SIG-M5 treated with dmso at 0.1 percent for 504 hours (cell line): Measurements from ENCODE around the gene PTPRE.

Experiments
- DNase-seq: peaks from one replicate; lab custom pipeline; 2025; ENCODE audit not compliant: unreplicated experiment; lab: John Stamatoyannopoulos, UW

The PTPRE gene

DNA sequence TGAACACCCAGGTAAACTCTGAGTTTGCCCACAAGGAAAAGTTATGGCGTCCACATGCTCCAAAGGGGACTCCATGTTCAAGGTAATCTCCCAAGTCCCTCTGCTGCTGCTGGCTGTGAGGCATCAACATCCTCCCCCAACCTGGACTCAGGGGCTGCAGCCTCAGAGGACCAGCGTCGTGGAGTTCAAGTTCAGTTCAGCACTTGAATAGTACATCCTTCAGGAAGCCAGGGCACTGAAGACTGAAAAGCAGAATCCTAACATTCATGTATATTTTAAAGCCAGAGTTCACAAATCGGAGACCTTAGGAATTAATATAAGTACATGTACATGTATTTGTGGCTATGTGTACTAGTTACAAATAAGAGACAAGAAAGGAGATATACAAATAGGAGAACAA lies 90.4 kb downstream of the PTPRE start:
- no peak for DNase-seq

GRCh38 chr10:127997937-127998336 lies 91.0 kb downstream of the PTPRE start:
- DNase-seq, result no peak

- DNase-seq, result peak; percentile 37
These were observed 91.7 kb downstream of the PTPRE start for GRCh38 chr10:127998501-127999144.

DNA sequence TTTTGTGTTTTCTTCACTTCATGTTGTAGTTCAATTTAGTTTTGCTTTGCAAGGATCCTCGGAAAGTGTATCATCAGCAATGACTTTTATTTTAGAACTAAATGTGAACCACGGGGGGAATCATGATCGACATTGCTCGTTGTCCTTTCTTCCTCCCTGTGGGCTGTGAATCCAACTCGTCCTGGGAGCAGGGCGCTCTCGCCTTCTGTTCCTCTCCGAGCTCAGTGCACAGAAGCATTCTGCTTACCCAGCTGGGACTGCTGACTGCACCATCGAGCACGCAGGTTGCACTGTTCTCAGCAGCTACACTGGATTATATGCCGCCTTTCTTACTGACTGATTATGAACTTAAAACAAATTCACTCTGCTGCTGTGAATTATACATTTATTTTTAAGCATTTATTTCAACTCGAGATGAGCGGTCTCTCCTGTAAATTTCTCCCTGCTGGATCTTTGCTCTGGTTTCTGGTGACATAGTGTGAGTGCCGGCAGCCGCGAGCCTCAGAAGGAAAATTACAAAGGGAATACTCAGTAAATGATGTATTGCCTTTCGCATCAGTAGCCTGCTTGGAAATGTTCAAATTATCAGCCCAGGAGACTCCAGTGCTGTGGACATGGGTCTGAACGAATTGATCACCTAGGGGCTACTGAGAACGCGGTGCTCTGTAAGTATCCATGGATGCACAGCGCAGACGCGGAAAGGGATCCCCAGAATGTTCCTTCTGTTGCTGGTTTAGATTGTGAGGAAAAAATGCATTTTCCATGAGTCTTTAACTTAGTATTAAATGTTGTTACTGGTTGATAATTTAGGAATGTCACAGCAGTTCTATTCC lies 92.6 kb downstream of the PTPRE start:
- no peak for DNase-seq

DNA sequence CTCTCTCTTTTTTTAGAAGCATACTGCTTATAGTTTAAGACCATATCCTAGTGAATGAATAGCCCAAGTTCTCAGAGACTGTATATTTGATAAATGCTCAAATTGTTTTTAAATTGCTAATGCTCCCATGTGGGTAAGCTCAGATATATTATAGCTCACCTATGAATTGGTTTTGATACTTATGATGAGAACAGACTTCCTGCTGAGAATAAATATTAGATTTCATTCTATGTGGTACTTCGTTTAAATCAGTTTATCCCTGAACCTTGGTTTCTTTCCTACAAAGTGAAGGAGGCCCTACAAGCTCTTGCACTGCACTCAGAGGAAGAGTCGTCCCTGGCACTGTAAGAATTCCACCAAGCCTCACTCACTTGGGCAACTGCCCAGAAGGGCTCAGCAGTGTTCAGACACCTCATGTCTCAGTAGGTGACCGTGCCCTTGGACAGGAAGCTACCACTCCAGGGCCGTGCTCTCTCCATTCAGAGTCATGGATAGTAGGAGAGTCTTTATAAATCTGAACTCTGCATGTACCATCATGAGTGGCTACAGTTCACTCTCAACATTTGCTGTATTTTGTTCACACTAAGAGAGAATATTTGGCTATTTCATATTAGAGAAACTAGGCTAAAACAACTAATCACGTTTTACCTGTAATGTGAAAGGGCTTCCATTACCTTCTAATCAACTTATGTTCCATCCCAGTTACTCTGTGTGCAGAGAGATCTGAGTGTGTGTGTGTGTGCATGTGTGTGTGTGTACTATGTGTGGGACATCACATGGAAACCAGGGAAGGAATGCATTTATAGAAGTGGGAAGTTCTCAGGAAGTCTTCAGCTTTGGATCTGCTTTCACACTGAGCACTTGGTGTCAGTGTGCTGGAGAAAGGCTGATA lies 93.8 kb downstream of the PTPRE start:
- no peak for DNase-seq

DNA sequence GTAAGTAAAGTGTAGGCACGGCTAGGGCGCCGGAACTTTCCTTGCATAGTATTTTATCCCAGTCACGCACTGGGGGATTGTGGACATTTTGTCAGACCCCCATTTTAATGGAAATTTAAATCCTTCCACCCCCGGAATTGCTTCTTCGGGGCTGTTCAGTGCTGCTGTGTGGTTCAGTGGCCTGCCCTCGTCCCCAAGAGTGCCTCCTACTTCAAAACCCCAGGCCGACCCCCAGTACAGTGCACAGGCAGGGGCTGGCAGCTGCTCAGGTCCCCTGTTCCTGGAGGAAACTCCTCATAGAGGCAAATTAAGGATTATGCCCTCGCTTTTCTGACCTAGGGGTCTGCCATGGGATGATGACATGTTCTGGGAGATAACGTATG lies 94.5 kb downstream of the PTPRE start:
- no peak for DNase-seq

DNA sequence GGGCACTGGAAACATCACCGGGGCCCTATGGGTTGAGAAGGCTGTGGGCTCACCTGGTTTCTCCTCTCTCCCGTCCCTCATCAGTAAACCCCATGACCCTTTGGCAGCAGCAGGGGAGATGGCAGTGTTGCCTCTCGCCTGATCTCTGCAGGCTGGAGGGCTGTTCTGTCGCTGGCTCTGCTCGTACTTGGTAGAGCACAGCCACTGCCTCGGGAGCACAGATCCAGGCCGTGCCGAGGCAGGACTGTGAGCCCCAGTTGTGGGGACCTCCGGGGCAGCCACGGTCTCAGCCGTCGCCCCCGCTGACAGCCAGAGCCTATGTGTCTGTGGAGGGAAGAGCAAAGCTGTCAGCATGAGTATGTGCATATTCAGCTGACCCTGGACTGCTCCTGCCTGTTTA lies 94.9 kb downstream of the PTPRE start:
- DNase-seq, result no peak

- DNase-seq, result no peak
These were observed 96.6 kb downstream of the PTPRE start for GRCh38 chr10:128003521-128003920.

DNA sequence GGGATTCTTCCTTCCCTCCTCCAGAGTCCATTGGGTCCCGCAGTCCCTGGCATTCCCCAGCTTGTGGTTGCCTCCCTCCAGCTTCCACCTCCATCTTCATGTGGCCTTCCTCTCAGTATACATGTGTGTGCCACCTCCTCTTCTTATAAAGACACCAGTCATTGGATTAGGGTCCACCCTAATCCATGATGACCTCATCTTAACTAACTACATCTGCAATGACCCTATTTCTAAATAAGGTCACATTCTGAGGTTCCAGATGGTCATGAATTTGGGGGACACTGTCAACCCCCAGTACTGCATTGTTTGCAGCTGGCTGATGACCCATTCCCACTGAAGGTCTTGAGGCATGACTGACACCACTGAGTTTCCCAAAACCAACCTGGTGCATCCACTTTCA lies 99.0 kb downstream of the PTPRE start:
- no peak for DNase-seq

DNA sequence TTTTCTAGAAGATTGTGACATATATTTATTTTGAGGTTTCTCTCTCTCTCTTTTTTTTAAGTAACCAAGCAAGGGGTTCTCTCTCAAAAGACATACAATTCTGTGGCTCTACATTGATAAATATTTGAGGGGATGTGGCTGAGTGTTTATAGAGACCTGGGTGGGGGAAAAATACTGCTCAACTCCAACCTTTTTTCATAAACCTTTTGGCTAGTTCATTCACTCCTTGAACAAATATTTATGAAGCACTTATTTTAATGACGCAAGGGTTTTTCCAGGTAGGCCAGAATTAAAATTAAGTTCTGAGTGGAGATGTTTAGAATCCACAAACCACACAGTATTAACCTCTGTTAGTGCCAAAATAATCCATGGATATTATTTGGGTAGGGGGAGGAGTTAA lies 100.2 kb downstream of the PTPRE start:
- DNase-seq, result no peak

DNA sequence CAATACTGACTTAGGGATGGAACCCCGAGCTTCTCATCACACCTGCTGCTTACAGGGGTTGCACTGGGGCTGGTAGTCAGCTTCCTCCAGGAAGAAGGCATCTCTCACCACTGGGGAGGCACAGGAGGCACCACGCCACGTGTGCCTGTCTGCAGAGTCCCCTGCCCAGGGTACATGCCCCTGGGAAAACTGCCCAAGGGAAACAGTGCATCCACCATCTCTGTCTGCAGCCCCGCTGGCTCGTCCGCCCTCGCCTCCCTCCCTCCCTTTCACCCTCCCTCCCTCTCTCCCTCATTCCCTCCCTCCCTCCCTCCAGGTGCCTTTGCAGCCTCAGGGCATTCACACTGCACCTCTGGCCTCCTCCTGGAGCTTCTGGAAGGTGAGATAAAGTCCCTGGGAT lies 101.1 kb downstream of the PTPRE start:
- no peak for DNase-seq

DNA sequence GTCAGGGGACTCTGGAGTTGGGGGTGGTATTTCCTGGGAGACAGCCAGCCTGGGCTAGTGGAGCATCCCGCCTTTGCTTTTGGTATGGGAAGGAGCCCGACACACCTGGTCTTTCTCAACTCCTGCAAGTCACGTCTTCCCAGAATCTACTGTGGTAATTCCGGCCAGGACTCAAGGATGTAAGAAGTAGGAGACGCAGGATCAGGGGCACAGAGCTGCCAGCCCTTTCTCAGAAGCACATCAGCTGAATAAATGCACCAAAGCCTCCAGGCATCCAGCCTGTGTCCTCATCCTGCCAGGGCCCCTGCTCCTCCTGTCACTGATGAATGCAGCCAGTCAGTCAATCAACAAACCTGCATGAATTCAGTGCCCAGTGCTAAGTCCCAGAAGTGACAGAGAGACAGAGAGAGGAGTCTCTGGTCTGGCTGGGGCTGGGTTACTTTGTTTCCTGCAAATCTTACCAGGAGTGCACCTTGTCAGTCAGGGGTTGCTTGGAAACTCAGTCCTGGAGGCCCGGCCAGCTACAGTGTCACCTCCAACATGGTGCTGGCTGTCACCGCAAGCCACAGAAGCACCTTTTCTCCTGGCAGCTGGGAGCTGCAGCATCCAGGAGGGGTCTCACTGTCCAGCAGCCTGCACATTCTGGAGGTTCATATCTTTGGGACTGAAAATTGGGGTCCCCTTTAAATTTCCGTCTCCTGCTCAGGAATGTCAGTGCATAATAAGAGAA lies 101.8 kb downstream of the PTPRE start:
- no peak for DNase-seq

GRCh38 chr10:128009372-128010126 lies 102.6 kb downstream of the PTPRE start:
- no peak for DNase-seq

DNA sequence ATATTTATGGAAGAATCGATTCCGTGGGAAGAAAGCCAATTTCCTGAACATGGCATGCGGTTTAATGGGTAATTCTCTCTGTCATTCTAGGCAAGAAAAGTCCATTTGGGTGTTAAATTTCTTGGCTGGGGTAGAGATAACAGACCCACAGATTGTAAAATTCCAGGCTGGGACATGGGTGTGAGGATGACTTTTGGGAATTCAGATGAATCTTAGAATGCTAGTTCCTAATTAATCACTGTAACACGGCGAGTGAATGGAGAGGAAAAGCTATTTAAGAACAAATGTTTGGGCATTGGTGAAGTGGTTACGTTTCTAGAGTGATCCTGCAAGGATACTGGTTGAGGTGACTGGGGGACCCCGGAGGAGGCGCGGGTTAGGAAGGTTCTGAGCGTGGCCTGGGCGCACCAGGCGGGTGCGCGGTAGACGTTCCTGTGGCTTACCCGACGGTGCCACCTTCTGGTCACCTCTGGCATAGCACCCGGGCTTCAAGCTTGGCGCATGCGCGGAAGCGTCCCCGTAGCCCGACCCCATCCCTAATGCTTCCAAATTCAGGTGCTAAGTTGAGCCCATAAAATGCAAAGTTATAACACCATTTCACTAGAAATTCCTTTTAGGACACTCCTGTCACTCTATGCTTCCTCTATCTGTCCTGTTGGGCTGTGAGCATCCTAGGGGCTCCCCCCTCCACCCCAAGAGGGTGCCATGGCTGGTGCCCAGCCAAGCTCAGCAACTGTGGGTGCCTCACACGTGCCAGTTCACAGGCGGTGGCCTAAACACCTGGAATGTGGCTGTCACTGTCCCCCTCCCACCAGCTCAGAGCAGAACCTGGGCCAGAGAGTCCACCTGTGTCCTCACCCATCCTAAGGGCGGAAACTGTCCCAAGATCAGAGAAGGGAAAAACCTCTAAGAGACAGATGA lies 104.4 kb downstream of the PTPRE start:
- peak; percentile 34 for DNase-seq

- DNase-seq, result no peak
These were observed 106.7 kb downstream of the PTPRE start for GRCh38 chr10:128013626-128014025.

DNA sequence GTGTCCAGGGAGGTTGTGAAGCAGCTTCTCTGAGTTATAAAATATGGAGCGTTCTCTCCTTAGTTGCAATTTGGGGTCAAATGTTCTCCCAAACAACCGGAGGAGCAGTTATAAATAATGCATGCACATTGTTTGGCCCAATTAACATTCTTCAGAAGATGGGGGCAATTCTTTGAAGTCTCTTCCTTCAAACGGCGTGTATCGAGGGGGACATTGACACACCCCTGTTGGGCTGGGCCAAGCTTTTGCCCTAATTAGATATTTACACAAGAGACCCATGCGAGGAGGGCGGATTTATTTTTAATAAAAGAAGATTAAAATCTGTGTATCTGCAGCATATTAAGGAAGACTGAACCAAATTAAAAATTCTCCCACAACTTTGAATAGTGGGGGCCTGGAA lies 107.3 kb downstream of the PTPRE start:
- DNase-seq, result no peak

DNA sequence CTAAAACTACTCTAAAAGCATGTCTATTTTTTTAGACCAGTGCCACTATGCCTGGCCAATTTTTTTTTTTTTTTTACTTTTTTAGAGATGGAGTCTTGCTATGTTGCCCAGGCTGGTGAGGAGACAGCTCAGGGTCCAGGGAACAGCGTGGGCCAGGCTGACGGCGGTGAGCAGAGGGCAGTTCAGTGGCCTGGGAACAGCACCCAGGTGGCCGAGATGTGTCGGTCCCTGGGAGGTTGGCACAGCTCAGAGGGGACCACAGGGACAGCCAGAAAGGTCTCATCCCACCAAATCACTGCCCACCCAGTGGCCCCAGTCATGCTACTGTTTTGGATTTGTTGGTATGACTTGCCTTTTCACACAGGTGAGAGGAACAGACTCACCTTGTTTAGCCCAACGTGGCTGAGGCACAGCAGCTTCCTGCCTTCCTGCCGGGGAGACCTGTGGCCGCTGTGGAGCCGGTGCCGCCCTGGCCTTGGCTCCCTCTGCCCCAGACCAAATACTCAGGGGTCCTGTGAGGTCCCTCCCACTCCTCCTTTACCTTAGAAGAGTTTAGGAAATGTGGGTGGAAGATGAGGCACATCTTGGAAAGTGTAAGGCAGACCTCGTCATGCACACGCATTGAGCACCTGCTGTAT lies 109.6 kb downstream of the PTPRE start:
- DNase-seq, result no peak

GRCh38 chr10:128017822-128018221 lies 110.9 kb downstream of the PTPRE start:
- no peak for DNase-seq

GRCh38 chr10:128018236-128018635 lies 111.3 kb downstream of the PTPRE start:
- DNase-seq, result no peak
